MG63 (cell line): ENCODE measurements around the gene SCN7A. TPM values are rescaled to one million over a fixed set of nuclear protein-coding genes. Genes with fewer than 3 reads are reported as not detected.

Source experiments
- DNase-seq: peaks from one replicate; pipeline ENCODE4 v3.0.0-alpha.2; 2020
- H3K27me3 ChIP-seq: fragments of 250-450 bp; sonication (Bioruptor Pico); 2 replicates; pipeline ENCODE4 v1.5.1; 2020; ENCODE audit warnings: mild to moderate bottlenecking, moderate library complexity
- H3K36me3 ChIP-seq: fragments of 250-450 bp; sonication (Bioruptor Pico); 2 replicates; pipeline ENCODE4 v1.5.1; 2020; ENCODE audit warnings: mild to moderate bottlenecking, moderate library complexity
- H3K4me3 ChIP-seq: fragments of 250-450 bp; sonication (Bioruptor Pico); 2 replicates; pipeline ENCODE4 v1.5.1; 2020; ENCODE audit warnings: mild to moderate bottlenecking, moderate library complexity
- H3K9me3 ChIP-seq: fragments of 250-450 bp; sonication (Bioruptor Pico); 2 replicates; pipeline ENCODE4 v1.5.1; 2020; ENCODE audit warnings: mild to moderate bottlenecking, moderate library complexity
- total RNA-seq: library from RNA; depleted of rRNA; stranded (reverse); fragments of >200 nt; shearing (Covaris generic); gene quantifications from 2 replicates; pipeline ENCODE4 v1.2.3, GENCODE V29; 2014; ENCODE audit warnings: low replicate concordance; rRNA removed

SCN7A gene
- total RNA-seq, 1 experiment from 2014 or later: not detected

- H3K27me3 ChIP-seq: no peaks in the 10 kb centered on the region
- no peak for DNase-seq
- H3K4me3 ChIP-seq: no peak overlapping the region
- H3K9me3 ChIP-seq: no peaks in the 10 kb centered on the region
- H3K36me3 ChIP-seq: no peaks in the 10 kb centered on the region
These were observed 136.7 kb downstream of the SCN7A start for GRCh38 chr2:166357068-166357949.

Other genes with a start within 250 kb of the SCN7A start
- 2.1 and 2.2 TPM in 2 replicates for gene SCN9A, start 118.3 kb downstream of the SCN7A start, total RNA-seq